PFSK-1 (cell line): ENCODE measurements around the gene SHISAL1.

Source experiments
- POLR2AphosphoS5 ChIP-seq: IDR thresholded peaks from 2 replicates; pipeline ENCODE4 v1.6.1; 2012; ENCODE audit warnings: low read depth, mild to moderate bottlenecking, control low read depth, low read length, moderate library complexity
- TAF1 ChIP-seq: IDR thresholded peaks from 2 replicates; pipeline ENCODE4 v1.6.1; 2012; ENCODE audit warnings: low read length, control low read depth, borderline replicate concordance; ENCODE audit not compliant: insufficient read depth

DNA sequence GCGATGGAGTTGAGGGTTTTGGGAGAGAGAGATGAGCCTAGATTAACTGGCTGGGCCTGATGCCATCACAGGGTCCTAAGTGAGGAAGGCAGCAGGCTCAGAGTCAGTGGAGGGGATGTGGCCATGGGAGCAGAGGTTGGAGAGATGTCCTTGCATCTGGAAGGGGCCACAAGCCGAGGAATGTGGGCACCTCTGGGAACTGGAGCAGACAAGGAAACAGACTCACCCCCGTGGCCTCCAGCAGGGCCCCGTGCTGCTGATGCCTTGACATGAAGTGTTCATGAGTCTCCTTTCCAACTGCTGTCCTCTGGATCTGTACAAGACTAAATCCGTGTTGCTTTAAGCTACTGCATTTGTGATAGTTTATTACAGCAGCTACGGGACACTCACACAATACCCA, 49.2 kb downstream of the SHISAL1 start:
- no peak for TF ChIP-seq POLR2AphosphoS5
- TF ChIP-seq TAF1: no peak
